Lower leg skin (tissue), 3 donors: ENCODE measurements around the gene USP30.

Experiments
- CTCF ChIP-seq, 3 donors: fragments of 450-650 bp; IDR thresholded peaks; one replicate each; pipeline ENCODE4 v1.5.1; 2016; ENCODE audit warnings: antibody characterized with exemption in 3 of 3, mild to moderate bottlenecking in 3 of 3, moderate library complexity in 2 of 3
- POLR2A ChIP-seq, 2 donors: fragments of 450-650 bp; IDR thresholded peaks; one replicate each; pipeline ENCODE4 v1.6.1; 2016 to 2017; ENCODE audit warnings: antibody characterized with exemption in 2 of 2, mild to moderate bottlenecking in 1 of 2, moderate library complexity in 1 of 2

- TF ChIP-seq POLR2A (IDR thresholded peaks at IDR 0.05) (no peak), CTCF (IDR thresholded peaks at IDR 0.05) (no peak)
These were observed 68.2 kb downstream of the USP30 start for GRCh38 chr12:109120557-109120956.
